Thyroid gland (tissue), 4 donors: Measurements from ENCODE around the gene CIB2.

Experiments
- CTCF ChIP-seq, 6 experiments: fragments of 200-600 bp in 3 of 6; fragments of 450-650 bp in 3 of 6; sonication (generic) in 3 of 6; IDR thresholded peaks; one replicate each; pipeline ENCODE4 v1.5.1; 2016 to 2019; ENCODE audit warnings: antibody characterized with exemption in 6 of 6, mild to moderate bottlenecking in 2 of 6, inconsistent platforms in 1 of 6, moderate library complexity in 1 of 6
- POLR2A ChIP-seq, 2 donors: fragments of 450-650 bp; IDR thresholded peaks; one replicate each; pipeline ENCODE4 v1.6.1; 2017; ENCODE audit warnings: antibody characterized with exemption in 2 of 2, mild to moderate bottlenecking in 2 of 2, moderate library complexity in 1 of 2

- TF ChIP-seq CTCF (IDR thresholded peaks at IDR 0.05) (no peak), POLR2A (IDR thresholded peaks at IDR 0.05) (no peak)
Observed at GRCh38 chr15:78120523-78120922, 10.7 kb downstream of the CIB2 start.
